SK-N-SH (cell line): ENCODE results near the gene RBM45.

Experiments used
- CTCF ChIP-seq: fragments of 200-600 bp; sonication (generic); IDR thresholded peaks from 2 replicates; pipeline ENCODE4 v1.6.1; 2017; ENCODE audit warnings: antibody characterized with exemption, mild to moderate bottlenecking, moderate library complexity
- EP300 ChIP-seq, 2 experiments: IDR thresholded peaks; 2 replicates each; pipeline versions ENCODE4 v1.4.0 to v1.6.1; 2012; ENCODE audit warnings: borderline replicate concordance in 1 of 2, low read depth in 1 of 2, low read length in 1 of 2
- EZH2phosphoT487 ChIP-seq: fragments of 200-600 bp; sonication (generic); IDR thresholded peaks from 2 replicates; pipeline ENCODE4 v1.6.1; 2017; ENCODE audit warnings: low read depth, mixed run types, mild to moderate bottlenecking, antibody characterized with exemption, moderate library complexity, borderline replicate concordance
- FOXM1 ChIP-seq: IDR thresholded peaks from 2 replicates; pipeline ENCODE4 v1.4.0; 2012; ENCODE audit warnings: low read depth, mild to moderate bottlenecking
- GABPA ChIP-seq: IDR thresholded peaks from 2 replicates; pipeline ENCODE4 v1.4.0; 2012; ENCODE audit warnings: low read depth, mild to moderate bottlenecking
- GATA2 ChIP-seq: sonication (generic); formaldehyde crosslinking; IDR thresholded peaks from 2 replicates; pipeline ENCODE4 v1.5.0; 2020; ENCODE audit warnings: mild to moderate bottlenecking, missing genetic modification reagents
- MAX ChIP-seq: IDR thresholded peaks from 2 replicates; pipeline ENCODE4 v1.4.0; 2012; ENCODE audit warnings: low read depth
- NRF1 ChIP-seq: IDR thresholded peaks from 2 replicates; pipeline ENCODE4 v1.6.1; 2012; ENCODE audit warnings: low read depth, mild to moderate bottlenecking, low read length
- POLR2AphosphoS5 ChIP-seq: IDR thresholded peaks from 2 replicates; pipeline ENCODE4 v1.6.1; 2012; ENCODE audit warnings: low read depth, low read length
- RAD21 ChIP-seq: IDR thresholded peaks from 2 replicates; pipeline ENCODE4 v1.6.1; 2012; ENCODE audit warnings: mild to moderate bottlenecking, low read length
- SMC3 ChIP-seq: IDR thresholded peaks from 2 replicates; pipeline ENCODE4 v1.6.1; 2012; ENCODE audit warnings: low read depth, low read length, improper control_type of control experiment
- TEAD4 ChIP-seq: IDR thresholded peaks from 2 replicates; pipeline ENCODE4 v1.4.0; 2012; ENCODE audit warnings: mild to moderate bottlenecking, borderline replicate concordance; ENCODE audit not compliant: insufficient read depth
- TF ChIP-seq, protein P1 (sequence below): IDR thresholded peaks from 2 replicates; pipeline ENCODE4 v1.4.0; 2012; ENCODE audit warnings: low read depth, borderline replicate concordance

GRCh38 chr2:178105566-178105965 is 6.7 kb upstream of the RBM45 start:
- TF ChIP-seq CTCF, result no peak
- no peak for TF ChIP-seq EP300 (IDR thresholded peaks at IDR 0.05; ENCODE audit: borderline replicate concordance in 1 of 2, low read depth in 1 of 2, low read length in 1 of 2)
- TF ChIP-seq GABPA, result no peak
- TF ChIP-seq FOXM1, result no peak
- TF ChIP-seq EZH2phosphoT487, result no peak
- no peak for TF ChIP-seq POLR2AphosphoS5
- TF ChIP-seq RAD21, result no peak
- TF ChIP-seq SMC3, result no peak
- TF ChIP-seq, protein P1, sequence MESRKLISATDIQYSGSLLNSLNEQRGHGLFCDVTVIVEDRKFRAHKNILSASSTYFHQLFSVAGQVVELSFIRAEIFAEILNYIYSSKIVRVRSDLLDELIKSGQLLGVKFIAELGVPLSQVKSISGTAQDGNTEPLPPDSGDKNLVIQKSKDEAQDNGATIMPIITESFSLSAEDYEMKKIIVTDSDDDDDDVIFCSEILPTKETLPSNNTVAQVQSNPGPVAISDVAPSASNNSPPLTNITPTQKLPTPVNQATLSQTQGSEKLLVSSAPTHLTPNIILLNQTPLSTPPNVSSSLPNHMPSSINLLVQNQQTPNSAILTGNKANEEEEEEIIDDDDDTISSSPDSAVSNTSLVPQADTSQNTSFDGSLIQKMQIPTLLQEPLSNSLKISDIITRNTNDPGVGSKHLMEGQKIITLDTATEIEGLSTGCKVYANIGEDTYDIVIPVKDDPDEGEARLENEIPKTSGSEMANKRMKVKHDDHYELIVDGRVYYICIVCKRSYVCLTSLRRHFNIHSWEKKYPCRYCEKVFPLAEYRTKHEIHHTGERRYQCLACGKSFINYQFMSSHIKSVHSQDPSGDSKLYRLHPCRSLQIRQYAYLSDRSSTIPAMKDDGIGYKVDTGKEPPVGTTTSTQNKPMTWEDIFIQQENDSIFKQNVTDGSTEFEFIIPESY, result no peak
- no peak for TF ChIP-seq TEAD4
- no peak for TF ChIP-seq NRF1
- TF ChIP-seq GATA2, result no peak
- TF ChIP-seq MAX, result no peak
